Muscle layer of colon (tissue), 2 donors: Measurements from ENCODE around the gene OPCML.

Source experiments
- H3K27ac ChIP-seq: one replicate; pipeline ENCODE4 v1.7.0; 2013; ENCODE audit warnings: low read depth, mild to moderate bottlenecking, low read length, moderate library complexity
- H3K27me3 ChIP-seq, 2 donors: one replicate each; pipeline ENCODE4 v1.7.0; 2013; ENCODE audit warnings: low read length in 2 of 2, mild to moderate bottlenecking in 2 of 2; ENCODE audit not compliant: insufficient read depth in 2 of 2, control insufficient read depth in 1 of 2
- H3K36me3 ChIP-seq: one replicate; pipeline ENCODE4 v1.7.0; 2013; ENCODE audit warnings: mild to moderate bottlenecking, low read length; ENCODE audit not compliant: insufficient read depth
- H3K4me1 ChIP-seq: one replicate; pipeline ENCODE4 v1.7.0; 2013; ENCODE audit warnings: mild to moderate bottlenecking, low read length; ENCODE audit not compliant: insufficient read depth
- H3K4me3 ChIP-seq, 2 donors: one replicate each; pipeline ENCODE4 v1.7.0; 2013; ENCODE audit warnings: low read length in 2 of 2, low read depth in 1 of 2, mild to moderate bottlenecking in 1 of 2, moderate library complexity in 1 of 2
- H3K9ac ChIP-seq: one replicate; pipeline ENCODE4 v1.7.0; 2013; ENCODE audit warnings: low read length
- H3K9me3 ChIP-seq: one replicate; pipeline ENCODE4 v1.7.0; 2013; ENCODE audit warnings: mild to moderate bottlenecking, low read length
- donor health status: abdominal sarcoma.
- donor health status: Adenocarcinoma of cecum.

Gene OPCML

DNA sequence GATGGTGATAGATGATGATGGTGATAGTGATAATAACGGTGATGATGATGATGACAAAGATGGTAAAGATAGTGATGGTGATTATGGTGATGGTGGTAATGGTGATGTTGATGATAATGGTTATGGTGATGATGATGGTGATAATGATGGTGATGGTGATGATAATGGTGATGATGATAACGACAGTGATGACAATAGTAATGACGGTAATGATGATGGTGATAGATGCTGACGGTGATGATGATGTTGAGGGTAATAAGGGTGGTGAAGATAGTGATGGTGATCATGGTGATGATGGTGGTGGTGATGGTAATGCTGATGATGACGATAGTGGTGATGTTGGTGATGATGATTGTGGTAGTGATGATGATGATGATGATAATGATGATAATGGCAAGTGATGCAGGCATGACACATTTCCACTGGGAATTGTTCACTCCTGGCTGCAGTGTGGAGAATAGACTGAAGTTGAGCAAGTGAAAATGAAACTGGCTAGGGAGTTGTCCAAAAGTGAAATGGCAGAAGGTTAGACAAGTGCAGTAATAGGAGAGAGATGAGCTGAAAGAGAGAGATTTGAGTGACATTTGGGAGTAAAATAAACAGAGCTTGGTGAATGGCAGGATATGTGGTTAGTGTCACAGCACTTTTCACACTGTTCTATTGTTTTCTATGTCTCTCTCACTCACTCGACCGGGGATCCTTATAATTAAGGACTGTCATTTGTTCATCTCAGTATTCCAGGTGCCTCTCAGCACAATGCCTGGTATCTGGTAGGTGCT lies 992.5 kb downstream of the OPCML start:
- H3K36me3 ChIP-seq = no peaks in the 10 kb centered on the region
- no peak overlapping the region for H3K9ac ChIP-seq
- no peaks in the 10 kb centered on the region for H3K27me3 ChIP-seq
- H3K4me1 ChIP-seq = no peaks in the 10 kb centered on the region
- no peaks in the 10 kb centered on the region for H3K9me3 ChIP-seq
- H3K4me3 ChIP-seq = no peak overlapping the region
- H3K27ac ChIP-seq = no peak overlapping the region

GRCh38 chr11:132538642-132539041 lies 993.7 kb downstream of the OPCML start:
- no peaks in the 10 kb centered on the region for H3K36me3 ChIP-seq
- no peak overlapping the region for H3K4me3 ChIP-seq
- no peaks in the 10 kb centered on the region for H3K9me3 ChIP-seq
- no peak overlapping the region for H3K9ac ChIP-seq
- H3K27me3 ChIP-seq = no peaks in the 10 kb centered on the region
- no peaks in the 10 kb centered on the region for H3K4me1 ChIP-seq
- no peak overlapping the region for H3K27ac ChIP-seq

DNA sequence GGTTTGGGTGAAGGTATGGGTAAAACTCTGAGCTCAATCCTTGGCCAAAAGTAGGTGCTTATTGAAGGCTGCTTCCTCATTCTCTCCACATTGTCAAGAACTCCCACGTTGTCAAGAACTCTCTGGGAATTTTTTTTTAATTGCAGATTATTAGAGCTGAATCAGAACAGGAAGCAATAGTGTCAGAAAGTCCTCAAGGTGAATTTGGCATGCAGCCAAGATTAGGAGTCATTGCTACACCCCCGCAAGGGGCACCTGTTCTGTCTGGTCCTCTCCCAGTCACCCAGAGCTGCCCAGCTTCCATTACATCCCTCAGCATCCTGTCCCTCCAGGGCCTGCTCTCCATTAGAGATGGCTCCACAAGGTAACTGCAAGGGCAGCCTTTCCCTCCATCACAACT lies 996.5 kb downstream of the OPCML start:
- no peaks in the 10 kb centered on the region for H3K27me3 ChIP-seq
- H3K9me3 ChIP-seq = no peaks in the 10 kb centered on the region
- H3K36me3 ChIP-seq = no peaks in the 10 kb centered on the region
- H3K27ac ChIP-seq = no peak overlapping the region
- H3K4me3 ChIP-seq = no peak overlapping the region
- no peaks in the 10 kb centered on the region for H3K4me1 ChIP-seq
- H3K9ac ChIP-seq = no peak overlapping the region

- Histone ChIP-seq H3K4me1 (no peaks in the 10 kb centered on the region), H3K9ac (no peak overlapping the region), H3K27ac (no peak overlapping the region), H3K36me3 (no peaks in the 10 kb centered on the region), H3K4me3 (no peak overlapping the region), H3K27me3 (no peaks in the 10 kb centered on the region), H3K9me3 (no peaks in the 10 kb centered on the region)
Observed at GRCh38 chr11:132531921-132532320, 1000.4 kb downstream of the OPCML start.

DNA sequence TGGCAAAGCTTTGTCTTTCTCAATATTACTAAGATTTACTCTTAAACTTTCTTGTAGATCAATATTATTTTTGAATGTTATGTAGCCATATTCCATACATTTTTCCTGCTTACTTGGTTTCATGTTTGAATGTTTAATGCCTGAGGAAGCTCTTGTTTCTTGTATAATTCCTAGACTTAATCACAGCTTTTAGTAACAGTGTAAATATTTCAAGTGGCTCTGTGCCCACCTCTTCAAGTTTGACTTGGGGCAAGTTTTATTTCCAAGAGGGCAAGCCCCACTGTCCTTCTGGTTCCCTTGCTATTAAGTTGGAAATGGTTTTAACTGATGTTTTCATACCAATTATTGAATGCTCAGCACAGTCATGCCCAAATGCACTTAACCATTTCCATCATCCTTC lies 1004.1 kb downstream of the OPCML start:
- Histone ChIP-seq H3K4me1 (no peaks in the 10 kb centered on the region), H3K27ac (no peak overlapping the region)

GRCh38 chr11:132523929-132524328 lies 1008.4 kb downstream of the OPCML start:
- Histone ChIP-seq H3K27me3 (no peaks in the 10 kb centered on the region), H3K27ac (no peak overlapping the region), H3K36me3 (no peaks in the 10 kb centered on the region), H3K4me3 (no peak overlapping the region), H3K9me3 (no peaks in the 10 kb centered on the region), H3K9ac (no peak overlapping the region), H3K4me1 (no peaks in the 10 kb centered on the region)

More for the DNA sequence above, 1004.1 kb downstream of the OPCML start:
- Histone ChIP-seq H3K4me3 (no peak overlapping the region), H3K27me3 (no peaks in the 10 kb centered on the region), H3K9ac (no peak overlapping the region), H3K36me3 (no peaks in the 10 kb centered on the region), H3K9me3 (no peaks in the 10 kb centered on the region)

DNA sequence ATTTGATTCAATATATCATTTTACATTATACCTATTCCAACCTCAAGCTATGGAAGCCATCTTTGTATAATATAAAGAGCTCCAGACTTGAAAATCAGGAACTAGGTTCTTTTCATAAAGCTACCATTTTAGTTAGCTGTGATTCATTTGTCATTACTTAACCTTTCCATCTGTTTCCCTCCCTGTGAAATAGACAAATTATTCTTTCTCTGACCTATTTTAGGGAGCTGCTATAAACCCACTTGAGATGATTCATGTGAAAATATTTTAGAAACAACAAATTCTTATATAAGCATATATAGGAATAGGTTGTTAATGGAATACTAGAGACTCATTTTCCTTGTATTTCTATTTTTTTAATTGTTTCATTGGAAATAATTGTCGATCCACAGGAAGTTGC lies 1012.1 kb downstream of the OPCML start:
- Histone ChIP-seq H3K4me1 (no peaks in the 10 kb centered on the region), H3K36me3 (no peaks in the 10 kb centered on the region), H3K27ac (no peak overlapping the region), H3K9ac (no peak overlapping the region), H3K4me3 (no peak overlapping the region), H3K9me3 (no peaks in the 10 kb centered on the region), H3K27me3 (no peaks in the 10 kb centered on the region)

GRCh38 chr11:132519241-132519815 lies 1013.0 kb downstream of the OPCML start:
- H3K9me3 ChIP-seq = no peaks in the 10 kb centered on the region
- H3K4me3 ChIP-seq = no peak overlapping the region
- H3K36me3 ChIP-seq = no peaks in the 10 kb centered on the region
- H3K9ac ChIP-seq = no peak overlapping the region
- no peaks in the 10 kb centered on the region for H3K4me1 ChIP-seq
- H3K27ac ChIP-seq = no peak overlapping the region
- no peaks in the 10 kb centered on the region for H3K27me3 ChIP-seq

DNA sequence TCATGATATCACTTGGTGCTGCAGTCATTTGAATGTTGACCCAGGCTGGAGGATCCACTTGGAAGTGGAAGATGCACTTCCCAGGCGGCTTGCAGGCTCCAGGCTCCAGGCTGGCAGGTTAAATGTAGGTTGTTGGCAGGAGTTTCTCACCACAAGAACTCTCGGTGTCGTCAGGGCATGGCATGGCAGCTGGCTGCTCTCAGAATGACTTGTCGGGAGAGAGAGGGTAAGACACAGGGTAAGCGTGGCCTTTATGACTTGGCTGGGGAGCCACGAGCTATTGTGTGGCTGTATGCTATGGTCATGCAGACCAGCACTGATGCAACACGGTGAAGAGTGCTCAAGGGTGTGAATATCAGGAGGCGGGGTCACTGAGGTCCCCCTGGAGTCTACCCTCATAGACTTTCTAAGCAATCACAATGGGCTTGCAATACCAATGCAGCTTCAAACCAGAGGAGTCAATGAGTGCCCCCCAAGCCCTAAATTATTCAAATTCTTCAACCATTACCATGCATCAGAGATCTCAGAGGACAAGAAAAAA lies 1027.7 kb downstream of the OPCML start:
- Histone ChIP-seq H3K9ac (no peak overlapping the region), H3K36me3 (no peaks in the 10 kb centered on the region), H3K4me1 (no peaks in the 10 kb centered on the region), H3K4me3 (no peak overlapping the region), H3K27ac (no peak overlapping the region), H3K9me3 (no peaks in the 10 kb centered on the region), H3K27me3 (no peaks in the 10 kb centered on the region)

GRCh38 chr11:132501356-132501755 lies 1030.9 kb downstream of the OPCML start:
- no peak overlapping the region for H3K27ac ChIP-seq
- no peaks in the 10 kb centered on the region for H3K36me3 ChIP-seq
- H3K27me3 ChIP-seq = no peaks in the 10 kb centered on the region
- H3K4me1 ChIP-seq = no peaks in the 10 kb centered on the region
- no peak overlapping the region for H3K4me3 ChIP-seq
- no peak overlapping the region for H3K9ac ChIP-seq
- H3K9me3 ChIP-seq = no peaks in the 10 kb centered on the region

GRCh38 chr11:132499661-132500060 lies 1032.6 kb downstream of the OPCML start:
- Histone ChIP-seq H3K9me3 (no peaks in the 10 kb centered on the region), H3K27ac (no peak overlapping the region), H3K4me1 (no peaks in the 10 kb centered on the region), H3K27me3 (no peaks in the 10 kb centered on the region), H3K9ac (no peak overlapping the region), H3K4me3 (no peak overlapping the region), H3K36me3 (no peaks in the 10 kb centered on the region)

- no peaks in the 10 kb centered on the region for H3K4me1 ChIP-seq
- no peaks in the 10 kb centered on the region for H3K36me3 ChIP-seq
- H3K27ac ChIP-seq = no peak overlapping the region
- no peak overlapping the region for H3K9ac ChIP-seq
- no peaks in the 10 kb centered on the region for H3K9me3 ChIP-seq
- H3K27me3 ChIP-seq = no peaks in the 10 kb centered on the region
- H3K4me3 ChIP-seq = no peak overlapping the region
Observed at GRCh38 chr11:132496341-132496740, 1036.0 kb downstream of the OPCML start.
